Panc1 (cell line): Measurements from ENCODE around the gene XRCC4. TPM values are rescaled to one million over a fixed set of nuclear protein-coding genes. Genes with fewer than 3 reads are reported as not detected.
"Not testable (repeated sequence)": the region's sequence is repeated elsewhere in the genome, so short reads cannot be mapped to it uniquely, and the experiment has no call there.

Source experiments
- ATAC-seq: fragments of 200-7000 bp; cut with Tn5 transposase; 2 replicates; pipeline ENCODE4 v1.9.1; 2020; ENCODE audit warnings: mild to moderate bottlenecking, moderate library complexity
- BruUV-seq: library from RNA; stranded (reverse); fragments of 400-500 nt; replicated peaks from 2 replicates; lab custom pipeline; 2021; lab: Mats Ljungman, UMichigan
- CTCF ChIA-PET: fragments of 300-600 bp; sonication (Branson Sonifier 250); formaldehyde crosslinking; loops from one replicate; lab custom pipeline; 2022; ENCODE audit warnings: antibody characterized with exemption; lab: Charles Lee
- POLR2A ChIA-PET: fragments of 300-600 bp; sonication (Branson Sonifier 250); formaldehyde crosslinking; loops from one replicate; lab custom pipeline; 2022; ENCODE audit warnings: antibody characterized with exemption; lab: Charles Lee
- DNase-seq: peaks from one replicate; pipeline ENCODE4 v3.0.0-alpha.2; 2010; ENCODE audit warnings: low read depth, low spot score
- H3K27ac ChIP-seq: 2 replicates; pipeline ENCODE4 v1.5.1; 2011; ENCODE audit warnings: mild to moderate bottlenecking, low read length, inconsistent platforms
- H3K27me3 ChIP-seq: fragments of 200-500 bp; sonication (Bioruptor generic); 2 replicates; pipeline ENCODE4 v1.6.0; 2014; ENCODE audit warnings: low read length, inconsistent platforms; ENCODE audit not compliant: control insufficient read depth, insufficient read depth
- H3K36me3 ChIP-seq: fragments of 200-500 bp; sonication (Bioruptor generic); 2 replicates; pipeline ENCODE4 v1.5.1; 2014; ENCODE audit warnings: inconsistent platforms, mild to moderate bottlenecking, low read length, moderate library complexity; ENCODE audit not compliant: control insufficient read depth, insufficient read depth
- H3K4me1 ChIP-seq: 2 replicates; pipeline ENCODE4 v1.5.1; 2011; ENCODE audit warnings: inconsistent platforms, mild to moderate bottlenecking, low read length, moderate library complexity; ENCODE audit not compliant: control insufficient read depth, insufficient read depth
- H3K4me3 ChIP-seq, 2 experiments: 2 replicates each; pipeline ENCODE4 v1.5.1; 2011 to 2012; ENCODE audit warnings: low read depth in 2 of 2, low read length in 2 of 2, mild to moderate bottlenecking in 2 of 2, inconsistent platforms in 1 of 2, moderate library complexity in 1 of 2
- H3K9me3 ChIP-seq: fragments of 200-500 bp; sonication (Bioruptor generic); 2 replicates; pipeline ENCODE4 v1.5.1; 2014; ENCODE audit warnings: low read depth, mild to moderate bottlenecking, inconsistent platforms, low read length, moderate library complexity; ENCODE audit not compliant: control insufficient read depth, insufficient read depth
- CTCF ChIP-seq: fragments of 450-650 bp; IDR thresholded peaks from 2 replicates; pipeline ENCODE4 v1.5.1; 2017; ENCODE audit warnings: mild to moderate bottlenecking
- POLR2AphosphoS5 ChIP-seq: IDR thresholded peaks from 2 replicates; pipeline ENCODE4 v1.6.1; 2012; ENCODE audit warnings: mild to moderate bottlenecking, low read depth, low read length, moderate library complexity
- REST ChIP-seq, 2 experiments: IDR thresholded peaks; 2 replicates each; pipeline ENCODE4 v1.6.1; 2011 to 2012; ENCODE audit warnings: low read depth in 2 of 2, control low read depth in 1 of 2, low read length in 1 of 2, mild to moderate bottlenecking in 1 of 2, moderate library complexity in 1 of 2; ENCODE audit not compliant: insufficient read depth in 1 of 2
- SIN3A ChIP-seq: IDR thresholded peaks from 2 replicates; pipeline ENCODE4 v1.6.1; 2012; ENCODE audit warnings: low read depth, mild to moderate bottlenecking, low read length, moderate library complexity, borderline replicate concordance; ENCODE audit not compliant: insufficient read depth
- TCF7L2 ChIP-seq: IDR thresholded peaks from 2 replicates; pipeline ENCODE4 v1.6.1; 2011; ENCODE audit warnings: mild to moderate bottlenecking, low read depth, low read length, inconsistent platforms
- in situ Hi-C: cut with HindIII; loops from 2 replicates; pipeline ENCODE4 v1.10.0; 2016; ENCODE audit warnings: low sequenced_read_pairs, low pct_unique_long_range_greater_than_20kb
- intact Hi-C: fragments of 100-400 bp; cut with micrococcal nuclease; formaldehyde crosslinking; loops from one replicate; pipeline ENCODE4 v1.10.0; 2022; ENCODE audit not compliant: unreplicated experiment
- total RNA-seq: library from RNA; stranded (reverse); gene quantifications from one replicate; pipeline ENCODE4 v1.2.1, GENCODE V29; 2021; ENCODE audit not compliant: unreplicated experiment

The XRCC4 gene
- total RNA-seq, 1 experiment from 2014 or later, result 12.5 TPM

- H3K36me3 ChIP-seq, result no peaks in the 10 kb centered on the region
- ATAC-seq, result no peak
- intact Hi-C loops, result no loop called here
- H3K27me3 ChIP-seq, result no peaks in the 10 kb centered on the region
- no TSS peak for BruUV-seq
- H3K27ac ChIP-seq, result no peak overlapping the region
- CTCF ChIA-PET, result no interaction called here
- DNase-seq, result no peak
- POLR2A ChIA-PET, result no interaction called here
- H3K9me3 ChIP-seq, result peaks cover 2% of the 10 kb centered on the region; the same call in 1 of the 2 replicates
- TF ChIP-seq TCF7L2, result no peak
- TF ChIP-seq CTCF, result no peak
- TF ChIP-seq POLR2AphosphoS5, result no peak
- no peak for TF ChIP-seq SIN3A
- TF ChIP-seq REST (IDR thresholded peaks at IDR 0.05; ENCODE audit: insufficient read depth in 1 of 2, low read depth in 2 of 2, low read length in 1 of 2), result no peak
- H3K4me3 ChIP-seq, result no peak overlapping the region
- H3K4me1 ChIP-seq, result no peaks in the 10 kb centered on the region
- in situ Hi-C loops, result no loop called here
These were observed 277.6 kb downstream of the XRCC4 start for GRCh38 chr5:83354958-83355357.

GRCh38 chr5:83355482-83356014 lies 278.2 kb downstream of the XRCC4 start:
- CTCF ChIA-PET, result not testable (repeated sequence)

GRCh38 chr5:83357621-83358231 lies 280.4 kb downstream of the XRCC4 start:
- Histone ChIP-seq H3K27ac (no peak overlapping the region), H3K9me3 (no peaks in the 10 kb centered on the region), H3K4me1 (no peaks in the 10 kb centered on the region), H3K4me3 (no peak overlapping the region), H3K36me3 (no peaks in the 10 kb centered on the region), H3K27me3 (no peaks in the 10 kb centered on the region)
- ChIA-PET CTCF (no interaction called here), POLR2A (no interaction called here)
- DNase-seq (no peak), ATAC-seq (no peak)
- no TSS peak for BruUV-seq
- intact Hi-C loops (no loop called here), in situ Hi-C loops (no loop called here)
- TF ChIP-seq POLR2AphosphoS5 (no peak), SIN3A (no peak), TCF7L2 (no peak), CTCF (no peak), REST (IDR thresholded peaks at IDR 0.05; ENCODE audit: insufficient read depth in 1 of 2, low read depth in 2 of 2, low read length in 1 of 2) (no peak)

More at GRCh38 chr5:83355482-83356014, 278.2 kb downstream of the XRCC4 start:
- H3K9me3 ChIP-seq, H3K27me3 ChIP-seq, intact Hi-C loops, in situ Hi-C loops, H3K27ac ChIP-seq, ATAC-seq, DNase-seq, POLR2A ChIA-PET, H3K36me3 ChIP-seq, H3K4me3 ChIP-seq, H3K4me1 ChIP-seq, BruUV-seq: not testable (repeated sequence)
